ENCODE results near the gene SCUBE1. TPM values are rescaled to one million over a fixed set of nuclear protein-coding genes. Genes with fewer than 3 reads are reported as not detected.

Gene SCUBE1
- total and polyA plus RNA-seq, 2 experiments from 2014 or later = 0.81 to 3.2 TPM

DNA sequence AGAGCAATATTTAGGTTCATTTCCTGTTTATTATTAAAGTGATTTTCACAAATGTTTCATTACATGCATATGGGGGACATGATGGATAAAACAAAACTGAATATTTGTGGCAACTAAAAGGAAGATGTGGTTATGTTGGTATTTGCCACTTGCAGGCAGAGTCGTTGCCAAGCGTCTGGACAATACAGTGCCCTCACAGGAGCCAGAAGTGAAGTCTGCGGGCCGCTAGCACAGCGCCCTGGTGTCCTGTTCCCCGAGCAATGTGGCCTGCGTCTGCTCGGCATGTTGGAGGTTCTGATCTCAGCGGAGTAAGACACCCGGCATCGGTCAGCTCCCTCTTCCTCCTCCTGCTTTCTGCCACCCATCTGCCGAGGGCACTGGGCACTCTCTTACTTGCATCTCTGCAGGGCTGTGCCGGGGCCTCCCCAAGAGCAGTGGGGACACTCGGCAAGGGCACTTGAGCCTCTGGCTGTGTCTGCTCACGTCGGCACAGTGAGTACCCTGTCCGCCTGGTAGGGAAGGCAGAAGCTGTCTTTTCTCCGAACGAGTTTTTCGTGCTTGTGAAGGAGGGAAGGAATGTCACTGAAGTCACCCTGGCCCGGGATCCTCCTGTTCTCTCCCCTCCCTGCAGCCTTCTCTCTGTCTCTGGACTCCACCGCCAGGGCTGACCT, 145.8 kb downstream of the SCUBE1 start (continued):
- TF ChIP-seq JUNB (IDR thresholded peaks at IDR 0.05; ENCODE audit: unreplicated experiment) (no peak), POLR2AphosphoS5 (IDR thresholded peaks at IDR 0.05; ENCODE audit: low read depth) (no peak), EZH2 (IDR thresholded peaks at IDR 0.05; ENCODE audit: low read depth, unreplicated experiment) (no peak), EZH2phosphoT487 (IDR thresholded peaks at IDR 0.05; ENCODE audit: unreplicated experiment) (no peak), NANOG (IDR thresholded peaks at IDR 0.05; ENCODE audit: borderline replicate concordance) (no peak)

DNA sequence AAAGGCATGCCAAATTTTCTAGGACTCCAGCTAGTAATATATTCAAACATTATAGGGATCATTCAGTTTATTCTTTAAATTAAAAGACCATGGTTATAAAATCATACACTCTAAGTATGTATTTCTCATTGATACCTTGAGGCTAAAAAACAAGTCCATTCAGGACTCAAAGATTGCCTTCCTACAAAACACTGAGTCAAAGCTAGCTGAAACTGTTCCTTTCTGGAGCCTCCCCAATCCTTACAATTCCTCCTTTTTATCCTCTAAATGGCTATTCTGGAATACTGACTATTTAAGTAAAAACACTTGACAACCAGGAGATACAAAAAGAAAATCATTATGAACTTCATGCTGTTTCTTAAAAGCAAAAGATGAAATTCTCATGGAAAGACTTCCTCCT, 151.3 kb downstream of the SCUBE1 start:
- no peak for DNase-seq (ENCODE audit: low spot score)
- H3K4me1 Mint-ChIP-seq = peaks cover 6% of the 10 kb centered on the region
- no peaks in the 10 kb centered on the region for H3K9me3 Mint-ChIP-seq
- no peak overlapping the region for H3K4me3 ChIP-seq
- no peaks in the 10 kb centered on the region for H3K36me3 Mint-ChIP-seq (ENCODE audit: low read depth)
- H3K4me3 Mint-ChIP-seq = no peak overlapping the region
- no peak overlapping the region for H3K27ac ChIP-seq (ENCODE audit: low read depth)
- H4K20me1 ChIP-seq (replicated peaks; ENCODE audit: insufficient read depth) = no peaks in the 10 kb centered on the region
- no peaks in the 10 kb centered on the region for H3K79me2 ChIP-seq (replicated peaks; ENCODE audit: insufficient read depth)
- H2AFZ ChIP-seq = no peak overlapping the region
- H3K4me2 ChIP-seq = no peak overlapping the region
- H3K9me2 ChIP-seq (ENCODE audit: insufficient read depth) = no peaks in the 10 kb centered on the region
- H3K4me1 ChIP-seq (ENCODE audit: insufficient read depth) = no peaks in the 10 kb centered on the region; the same call in 1 of the 2 replicates
- H3F3A ChIP-seq (replicated peaks; ENCODE audit: low read depth) = peaks cover 6% of the 10 kb centered on the region
- ATAC-seq = no peak
- no peaks in the 10 kb centered on the region for H3K27me3 ChIP-seq (ENCODE audit: insufficient read depth)
- TF ChIP-seq ZNF331 (CRISPR knock-in tag; IDR thresholded peaks at IDR 0.05; ENCODE audit: low read depth) (no peak), EZH2 (IDR thresholded peaks at IDR 0.05; ENCODE audit: low read depth, unreplicated experiment) (no peak), NANOG (IDR thresholded peaks at IDR 0.05; ENCODE audit: borderline replicate concordance) (no peak), EZH2phosphoT487 (IDR thresholded peaks at IDR 0.05; ENCODE audit: unreplicated experiment) (no peak)
- TF ChIP-seq, protein P1, sequence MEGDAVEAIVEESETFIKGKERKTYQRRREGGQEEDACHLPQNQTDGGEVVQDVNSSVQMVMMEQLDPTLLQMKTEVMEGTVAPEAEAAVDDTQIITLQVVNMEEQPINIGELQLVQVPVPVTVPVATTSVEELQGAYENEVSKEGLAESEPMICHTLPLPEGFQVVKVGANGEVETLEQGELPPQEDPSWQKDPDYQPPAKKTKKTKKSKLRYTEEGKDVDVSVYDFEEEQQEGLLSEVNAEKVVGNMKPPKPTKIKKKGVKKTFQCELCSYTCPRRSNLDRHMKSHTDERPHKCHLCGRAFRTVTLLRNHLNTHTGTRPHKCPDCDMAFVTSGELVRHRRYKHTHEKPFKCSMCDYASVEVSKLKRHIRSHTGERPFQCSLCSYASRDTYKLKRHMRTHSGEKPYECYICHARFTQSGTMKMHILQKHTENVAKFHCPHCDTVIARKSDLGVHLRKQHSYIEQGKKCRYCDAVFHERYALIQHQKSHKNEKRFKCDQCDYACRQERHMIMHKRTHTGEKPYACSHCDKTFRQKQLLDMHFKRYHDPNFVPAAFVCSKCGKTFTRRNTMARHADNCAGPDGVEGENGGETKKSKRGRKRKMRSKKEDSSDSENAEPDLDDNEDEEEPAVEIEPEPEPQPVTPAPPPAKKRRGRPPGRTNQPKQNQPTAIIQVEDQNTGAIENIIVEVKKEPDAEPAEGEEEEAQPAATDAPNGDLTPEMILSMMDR (conservative IDR thresholded peaks at IDR 0.05; ENCODE audit: low read depth in 2 of 2) = no peak
- TF ChIP-seq, protein P2, sequence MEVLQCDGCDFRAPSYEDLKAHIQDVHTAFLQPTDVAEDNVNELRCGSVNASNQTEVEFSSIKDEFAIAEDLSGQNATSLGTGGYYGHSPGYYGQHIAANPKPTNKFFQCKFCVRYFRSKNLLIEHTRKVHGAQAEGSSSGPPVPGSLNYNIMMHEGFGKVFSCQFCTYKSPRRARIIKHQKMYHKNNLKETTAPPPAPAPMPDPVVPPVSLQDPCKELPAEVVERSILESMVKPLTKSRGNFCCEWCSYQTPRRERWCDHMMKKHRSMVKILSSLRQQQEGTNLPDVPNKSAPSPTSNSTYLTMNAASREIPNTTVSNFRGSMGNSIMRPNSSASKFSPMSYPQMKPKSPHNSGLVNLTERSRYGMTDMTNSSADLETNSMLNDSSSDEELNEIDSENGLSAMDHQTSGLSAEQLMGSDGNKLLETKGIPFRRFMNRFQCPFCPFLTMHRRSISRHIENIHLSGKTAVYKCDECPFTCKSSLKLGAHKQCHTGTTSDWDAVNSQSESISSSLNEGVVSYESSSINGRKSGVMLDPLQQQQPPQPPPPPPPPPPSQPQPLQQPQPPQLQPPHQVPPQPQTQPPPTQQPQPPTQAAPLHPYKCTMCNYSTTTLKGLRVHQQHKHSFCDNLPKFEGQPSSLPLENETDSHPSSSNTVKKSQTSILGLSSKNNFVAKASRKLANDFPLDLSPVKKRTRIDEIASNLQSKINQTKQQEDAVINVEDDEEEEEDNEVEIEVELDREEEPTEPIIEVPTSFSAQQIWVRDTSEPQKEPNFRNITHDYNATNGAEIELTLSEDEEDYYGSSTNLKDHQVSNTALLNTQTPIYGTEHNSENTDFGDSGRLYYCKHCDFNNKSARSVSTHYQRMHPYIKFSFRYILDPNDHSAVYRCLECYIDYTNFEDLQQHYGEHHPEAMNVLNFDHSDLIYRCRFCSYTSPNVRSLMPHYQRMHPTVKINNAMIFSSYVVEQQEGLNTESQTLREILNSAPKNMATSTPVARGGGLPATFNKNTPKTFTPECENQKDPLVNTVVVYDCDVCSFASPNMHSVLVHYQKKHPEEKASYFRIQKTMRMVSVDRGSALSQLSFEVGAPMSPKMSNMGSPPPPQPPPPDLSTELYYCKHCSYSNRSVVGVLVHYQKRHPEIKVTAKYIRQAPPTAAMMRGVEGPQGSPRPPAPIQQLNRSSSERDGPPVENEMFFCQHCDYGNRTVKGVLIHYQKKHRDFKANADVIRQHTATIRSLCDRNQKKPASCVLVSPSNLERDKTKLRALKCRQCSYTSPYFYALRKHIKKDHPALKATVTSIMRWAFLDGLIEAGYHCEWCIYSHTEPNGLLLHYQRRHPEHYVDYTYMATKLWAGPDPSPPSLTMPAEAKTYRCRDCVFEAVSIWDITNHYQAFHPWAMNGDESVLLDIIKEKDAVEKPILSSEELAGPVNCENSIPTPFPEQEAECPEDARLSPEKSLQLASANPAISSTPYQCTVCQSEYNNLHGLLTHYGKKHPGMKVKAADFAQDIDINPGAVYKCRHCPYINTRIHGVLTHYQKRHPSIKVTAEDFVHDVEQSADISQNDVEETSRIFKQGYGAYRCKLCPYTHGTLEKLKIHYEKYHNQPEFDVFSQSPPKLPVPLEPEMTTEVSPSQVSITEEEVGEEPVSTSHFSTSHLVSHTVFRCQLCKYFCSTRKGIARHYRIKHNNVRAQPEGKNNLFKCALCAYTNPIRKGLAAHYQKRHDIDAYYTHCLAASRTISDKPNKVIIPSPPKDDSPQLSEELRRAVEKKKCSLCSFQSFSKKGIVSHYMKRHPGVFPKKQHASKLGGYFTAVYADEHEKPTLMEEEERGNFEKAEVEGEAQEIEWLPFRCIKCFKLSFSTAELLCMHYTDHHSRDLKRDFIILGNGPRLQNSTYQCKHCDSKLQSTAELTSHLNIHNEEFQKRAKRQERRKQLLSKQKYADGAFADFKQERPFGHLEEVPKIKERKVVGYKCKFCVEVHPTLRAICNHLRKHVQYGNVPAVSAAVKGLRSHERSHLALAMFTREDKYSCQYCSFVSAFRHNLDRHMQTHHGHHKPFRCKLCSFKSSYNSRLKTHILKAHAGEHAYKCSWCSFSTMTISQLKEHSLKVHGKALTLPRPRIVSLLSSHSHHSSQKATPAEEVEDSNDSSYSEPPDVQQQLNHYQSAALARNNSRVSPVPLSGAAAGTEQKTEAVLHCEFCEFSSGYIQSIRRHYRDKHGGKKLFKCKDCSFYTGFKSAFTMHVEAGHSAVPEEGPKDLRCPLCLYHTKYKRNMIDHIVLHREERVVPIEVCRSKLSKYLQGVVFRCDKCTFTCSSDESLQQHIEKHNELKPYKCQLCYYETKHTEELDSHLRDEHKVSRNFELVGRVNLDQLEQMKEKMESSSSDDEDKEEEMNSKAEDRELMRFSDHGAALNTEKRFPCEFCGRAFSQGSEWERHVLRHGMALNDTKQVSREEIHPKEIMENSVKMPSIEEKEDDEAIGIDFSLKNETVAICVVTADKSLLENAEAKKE (CRISPR knock-in tag; IDR thresholded peaks at IDR 0.05) = no peak
- TF ChIP-seq, protein P3, sequence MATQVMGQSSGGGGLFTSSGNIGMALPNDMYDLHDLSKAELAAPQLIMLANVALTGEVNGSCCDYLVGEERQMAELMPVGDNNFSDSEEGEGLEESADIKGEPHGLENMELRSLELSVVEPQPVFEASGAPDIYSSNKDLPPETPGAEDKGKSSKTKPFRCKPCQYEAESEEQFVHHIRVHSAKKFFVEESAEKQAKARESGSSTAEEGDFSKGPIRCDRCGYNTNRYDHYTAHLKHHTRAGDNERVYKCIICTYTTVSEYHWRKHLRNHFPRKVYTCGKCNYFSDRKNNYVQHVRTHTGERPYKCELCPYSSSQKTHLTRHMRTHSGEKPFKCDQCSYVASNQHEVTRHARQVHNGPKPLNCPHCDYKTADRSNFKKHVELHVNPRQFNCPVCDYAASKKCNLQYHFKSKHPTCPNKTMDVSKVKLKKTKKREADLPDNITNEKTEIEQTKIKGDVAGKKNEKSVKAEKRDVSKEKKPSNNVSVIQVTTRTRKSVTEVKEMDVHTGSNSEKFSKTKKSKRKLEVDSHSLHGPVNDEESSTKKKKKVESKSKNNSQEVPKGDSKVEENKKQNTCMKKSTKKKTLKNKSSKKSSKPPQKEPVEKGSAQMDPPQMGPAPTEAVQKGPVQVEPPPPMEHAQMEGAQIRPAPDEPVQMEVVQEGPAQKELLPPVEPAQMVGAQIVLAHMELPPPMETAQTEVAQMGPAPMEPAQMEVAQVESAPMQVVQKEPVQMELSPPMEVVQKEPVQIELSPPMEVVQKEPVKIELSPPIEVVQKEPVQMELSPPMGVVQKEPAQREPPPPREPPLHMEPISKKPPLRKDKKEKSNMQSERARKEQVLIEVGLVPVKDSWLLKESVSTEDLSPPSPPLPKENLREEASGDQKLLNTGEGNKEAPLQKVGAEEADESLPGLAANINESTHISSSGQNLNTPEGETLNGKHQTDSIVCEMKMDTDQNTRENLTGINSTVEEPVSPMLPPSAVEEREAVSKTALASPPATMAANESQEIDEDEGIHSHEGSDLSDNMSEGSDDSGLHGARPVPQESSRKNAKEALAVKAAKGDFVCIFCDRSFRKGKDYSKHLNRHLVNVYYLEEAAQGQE (IDR thresholded peaks at IDR 0.05; ENCODE audit: unreplicated experiment) = no peak
- TF ChIP-seq, protein P4, sequence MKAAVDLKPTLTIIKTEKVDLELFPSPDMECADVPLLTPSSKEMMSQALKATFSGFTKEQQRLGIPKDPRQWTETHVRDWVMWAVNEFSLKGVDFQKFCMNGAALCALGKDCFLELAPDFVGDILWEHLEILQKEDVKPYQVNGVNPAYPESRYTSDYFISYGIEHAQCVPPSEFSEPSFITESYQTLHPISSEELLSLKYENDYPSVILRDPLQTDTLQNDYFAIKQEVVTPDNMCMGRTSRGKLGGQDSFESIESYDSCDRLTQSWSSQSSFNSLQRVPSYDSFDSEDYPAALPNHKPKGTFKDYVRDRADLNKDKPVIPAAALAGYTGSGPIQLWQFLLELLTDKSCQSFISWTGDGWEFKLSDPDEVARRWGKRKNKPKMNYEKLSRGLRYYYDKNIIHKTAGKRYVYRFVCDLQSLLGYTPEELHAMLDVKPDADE (IDR thresholded peaks at IDR 0.05) = no peak
- H3K27ac Mint-ChIP-seq = no peak overlapping the region
- H3K27me3 Mint-ChIP-seq (ENCODE audit: insufficient read depth, low read depth, poor library complexity) = peaks cover 9% of the 10 kb centered on the region
- no peaks in the 10 kb centered on the region for H3K36me3 ChIP-seq (ENCODE audit: insufficient read depth)
